IMR-90 (cell line): Measurements from ENCODE around the gene COL4A2. TPM values are rescaled to one million over a fixed set of nuclear protein-coding genes. Genes with fewer than 3 reads are reported as not detected.
A peak's percentile ranks its signal among the peaks of the same experiment; 100 is the strongest.

Source experiments
- ATAC-seq: fragments of 200-7000 bp; cut with Tn5 transposase; 2 replicates; pipeline ENCODE4 v1.9.1; 2020; ENCODE audit warnings: low read depth, mild to moderate bottlenecking, moderate library complexity
- BruUV-seq: library from RNA; stranded (reverse); fragments of 400-500 nt; replicated peaks from 2 replicates; lab custom pipeline; 2021; lab: Mats Ljungman, UMichigan
- CTCF ChIA-PET: fragments of 300-600 bp; formaldehyde crosslinking; extraction: SDS; loops from one replicate; lab custom pipeline; 2021; ENCODE audit warnings: antibody characterized with exemption; lab: Yijun Ruan, JAX
- POLR2A ChIA-PET: fragments of 300-600 bp; sonication (Branson Sonifier 250); formaldehyde crosslinking; loops from one replicate; lab custom pipeline; 2022; ENCODE audit warnings: antibody characterized with exemption; ENCODE audit not compliant: unreplicated experiment; lab: Charles Lee
- DNase-seq: peaks from one replicate; pipeline ENCODE4 v3.0.0; 2013
- H2AFZ ChIP-seq: replicated peaks from 2 replicates; pipeline ENCODE3; 2013; ENCODE audit warnings: low read length, mild to moderate bottlenecking; ENCODE audit not compliant: poor library complexity
- H2AK5ac ChIP-seq: 2 replicates; pipeline ENCODE4 v1.6.1; 2013; ENCODE audit warnings: low read depth, low read length, inconsistent platforms
- H2AK9ac ChIP-seq: replicated peaks from 2 replicates; pipeline ENCODE3; 2013; ENCODE audit warnings: mild to moderate bottlenecking, low read depth, low read length, moderate library complexity; ENCODE audit not compliant: poor library complexity
- H2BK120ac ChIP-seq: 2 replicates; pipeline ENCODE4 v1.6.1; 2013; ENCODE audit warnings: low read depth, low read length, inconsistent platforms
- H2BK15ac ChIP-seq: 3 replicates; pipeline ENCODE4 v1.6.1; 2013; ENCODE audit warnings: low read depth, low read length, inconsistent platforms
- H2BK20ac ChIP-seq: 2 replicates; pipeline ENCODE4 v1.6.1; 2013; ENCODE audit warnings: low read depth, mild to moderate bottlenecking, inconsistent platforms, low read length, moderate library complexity
- H2BK5ac ChIP-seq: 2 replicates; pipeline ENCODE4 v1.6.1; 2013; ENCODE audit warnings: mild to moderate bottlenecking, low read depth, low read length, inconsistent platforms; ENCODE audit not compliant: poor library complexity, severe bottlenecking
- H3K14ac ChIP-seq: replicated peaks from 2 replicates; pipeline ENCODE4 v1.6.1; 2013; ENCODE audit warnings: low read depth, low read length, inconsistent platforms
- H3K18ac ChIP-seq: 2 replicates; pipeline ENCODE4 v1.6.1; 2013; ENCODE audit warnings: low read depth, low read length, control low read depth
- H3K23ac ChIP-seq: 2 replicates; pipeline ENCODE4 v1.6.1; 2013; ENCODE audit warnings: low read depth, low read length, inconsistent platforms
- H3K27ac ChIP-seq: 2 replicates; pipeline ENCODE4 v1.5.1; 2013; ENCODE audit warnings: mild to moderate bottlenecking, control low read depth, low read length; ENCODE audit not compliant: insufficient read depth
- H3K27me3 ChIP-seq: 2 replicates; pipeline ENCODE4 v1.6.1; 2013; ENCODE audit warnings: low read length; ENCODE audit not compliant: control insufficient read depth, insufficient read depth
- H3K36me3 ChIP-seq: 2 replicates; pipeline ENCODE4 v1.6.1; 2013; ENCODE audit warnings: low read length, mixed read lengths; ENCODE audit not compliant: control insufficient read depth, insufficient read depth
- H3K4ac ChIP-seq: 2 replicates; pipeline ENCODE4 v1.6.1; 2013; ENCODE audit warnings: low read depth, low read length, inconsistent platforms
- H3K4me1 ChIP-seq: 2 replicates; pipeline ENCODE4 v1.6.1; 2013; ENCODE audit warnings: low read length, mixed read lengths; ENCODE audit not compliant: control insufficient read depth, insufficient read depth
- H3K4me2 ChIP-seq: 2 replicates; pipeline ENCODE4 v1.6.1; 2013; ENCODE audit warnings: low read depth, mild to moderate bottlenecking, control low read depth, low read length, moderate library complexity
- H3K4me3 ChIP-seq: 2 replicates; pipeline ENCODE4 v1.5.1; 2013; ENCODE audit warnings: low read depth, mild to moderate bottlenecking, control low read depth, low read length, moderate library complexity; ENCODE audit not compliant: insufficient read depth
- H3K56ac ChIP-seq: 2 replicates; pipeline ENCODE4 v1.6.1; 2013; ENCODE audit warnings: low read length, inconsistent platforms; ENCODE audit not compliant: insufficient read depth; ENCODE audit errors: extremely low read depth
- H3K79me1 ChIP-seq, 2 experiments: 2 replicates each; pipeline ENCODE4 v1.6.1; 2013; ENCODE audit warnings: low read length in 2 of 2, inconsistent platforms in 1 of 2, low read depth in 1 of 2
- H3K9ac ChIP-seq: 2 replicates; pipeline ENCODE4 v1.6.1; 2013; ENCODE audit warnings: low read depth, low read length, control low read depth
- H3K9me1 ChIP-seq: 2 replicates; pipeline ENCODE4 v1.6.1; 2013; ENCODE audit warnings: low read length, inconsistent platforms; ENCODE audit not compliant: insufficient read depth
- H3K9me3 ChIP-seq: 2 replicates; pipeline ENCODE4 v1.6.1; 2013; ENCODE audit warnings: low read length; ENCODE audit not compliant: control insufficient read depth, insufficient read depth
- H4K20me1 ChIP-seq: 2 replicates; pipeline ENCODE4 v1.6.1; 2013; ENCODE audit warnings: low read length, inconsistent platforms; ENCODE audit not compliant: insufficient read depth
- H4K5ac ChIP-seq: 2 replicates; pipeline ENCODE4 v1.6.1; 2013; ENCODE audit warnings: mild to moderate bottlenecking, low read depth, low read length, control low read depth
- H4K8ac ChIP-seq, 2 experiments: 2 replicates each; pipeline ENCODE4 v1.6.1; 2013; ENCODE audit warnings: low read depth in 2 of 2, low read length in 2 of 2, control low read depth in 1 of 2, inconsistent platforms in 1 of 2
- H4K91ac ChIP-seq: 2 replicates; pipeline ENCODE4 v1.6.1; 2013; ENCODE audit warnings: low read depth, low read length, inconsistent platforms; ENCODE audit not compliant: insufficient read depth
- BHLHE40 ChIP-seq: fragments of 150-350 bp; IDR thresholded peaks from 2 replicates; pipeline ENCODE4 v1.6.1; 2016; ENCODE audit warnings: mild to moderate bottlenecking, low read depth, low read length
- CEBPB ChIP-seq: IDR thresholded peaks from 2 replicates; pipeline ENCODE4 v1.6.1; 2012; ENCODE audit warnings: low read depth, low read length, improper control_type of control experiment
- CTCF ChIP-seq: conservative IDR thresholded peaks from 2 replicates; pipeline ENCODE4 v1.5.1; 2012; ENCODE audit warnings: mild to moderate bottlenecking, low read depth, low read length, improper control_type of control experiment
- ELK1 ChIP-seq: fragments of 150-350 bp; IDR thresholded peaks from 2 replicates; pipeline ENCODE4 v1.6.1; 2016; ENCODE audit warnings: low read depth, mild to moderate bottlenecking, low read length, moderate library complexity, borderline replicate concordance
- FOS ChIP-seq: fragments of 150-350 bp; IDR thresholded peaks from 2 replicates; pipeline ENCODE4 v1.6.1; 2016; ENCODE audit warnings: low read depth, low read length
- MXI1 ChIP-seq: IDR thresholded peaks from 2 replicates; pipeline ENCODE4 v1.6.1; 2012; ENCODE audit warnings: low read depth, mild to moderate bottlenecking, low read length, moderate library complexity, borderline replicate concordance
- POLR2A ChIP-seq: IDR thresholded peaks from 2 replicates; pipeline ENCODE4 v1.6.1; 2012; ENCODE audit warnings: mild to moderate bottlenecking, low read depth, low read length
- RFX5 ChIP-seq: IDR thresholded peaks from 2 replicates; pipeline ENCODE4 v1.8.0; 2012; ENCODE audit warnings: low read depth, mild to moderate bottlenecking, low read length, moderate library complexity
- SMC3 ChIP-seq: fragments of 150-350 bp; IDR thresholded peaks from 2 replicates; pipeline ENCODE4 v1.6.1; 2016; ENCODE audit warnings: low read depth, mild to moderate bottlenecking, antibody characterized with exemption, low read length, moderate library complexity
- USF2 ChIP-seq: fragments of 150-350 bp; IDR thresholded peaks from 2 replicates; pipeline ENCODE4 v1.6.1; 2017; ENCODE audit warnings: mild to moderate bottlenecking, antibody characterized with exemption, low read length, low read depth
- WGBS, 2 experiments: methylation state at CpG; one replicate each; pipeline versions ENCODE4 v1.1.5 to v1.1.7; 2013; ENCODE audit warnings: missing lambda C conversion rate in 2 of 2; ENCODE audit not compliant: insufficient read length in 1 of 2; ENCODE audit errors: extremely low coverage in 2 of 2; 5-methylcytosine and 5-hydroxymethylcytosine counted together
- dilution Hi-C: fragments of 300-500 bp; cut with HindIII; formaldehyde crosslinking; loops from one replicate; pipeline ENCODE4 v1.14.3; 2018; ENCODE audit warnings: low sequenced_read_pairs; ENCODE audit not compliant: unreplicated experiment
- in situ Hi-C: fragments of 300-500 bp; cut with MboI; formaldehyde crosslinking; loops from 3 replicates; pipeline ENCODE4 v1.14.3; 2019; ENCODE audit warnings: low sequenced_read_pairs, inconsistent platforms, mixed read lengths
- intact Hi-C: fragments of 100-400 bp; cut with micrococcal nuclease; formaldehyde crosslinking; loops from 2 replicates; pipeline ENCODE4 v1.10.0; 2022
- polyA plus RNA-seq, 3 experiments: library from polyadenylated mRNA; depleted of rRNA; stranded (reverse); fragments of >200 nt; gene quantifications; 2 replicates each; pipeline ENCODE4 v1.2.3, GENCODE V29; 2012; ENCODE audit warnings: low replicate concordance in 1 of 3
- total RNA-seq: library from RNA; depleted of rRNA; stranded (reverse); fragments of >200 nt; gene quantifications from 2 replicates; pipeline ENCODE4 v1.2.3, GENCODE V29; 2012

The COL4A2 gene
- total and polyA plus RNA-seq, 2 of the 4 experiments (the other 2 are of a cell fraction), result 90.7 to 457 TPM

DNA sequence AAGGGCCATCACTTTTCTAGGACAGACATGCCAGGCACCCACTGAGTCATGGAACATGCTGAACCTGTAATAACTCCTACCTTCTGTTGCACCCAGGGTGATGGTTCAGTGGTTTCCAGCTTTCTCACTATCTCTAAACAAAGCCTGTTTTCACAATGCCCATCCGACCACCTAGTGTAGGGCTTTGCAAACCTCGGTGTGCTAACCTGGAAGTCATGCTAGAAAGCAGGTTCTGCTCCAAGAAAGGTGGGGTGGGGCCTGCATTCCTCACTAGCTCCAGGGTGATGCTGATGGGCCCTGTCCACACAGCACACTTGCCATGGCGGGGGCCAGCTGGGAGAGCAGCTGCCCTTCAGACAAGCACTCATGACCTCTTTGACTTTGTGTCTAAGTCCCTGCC lies 43.4 kb downstream of the COL4A2 start:
- H3K14ac ChIP-seq, result peak overlapping the region; percentile 25; the same call in 1 of the 2 replicates
- TF ChIP-seq POLR2A, result no peak
- TF ChIP-seq CEBPB, result no peak
- no peak for TF ChIP-seq MXI1
- no peak for TF ChIP-seq FOS
- TF ChIP-seq CTCF, result no peak
- no peak for TF ChIP-seq ELK1
- no peak for TF ChIP-seq USF2
- no peak for TF ChIP-seq RFX5
- no peak for TF ChIP-seq SMC3
- TF ChIP-seq BHLHE40, result no peak
- ChIA-PET CTCF (interaction anchor here (1.3 kb wide), 1 partner anchor 103 kb away, joined by 3 read pairs; no protein-coding TSS in a partner anchor), POLR2A (no interaction called here)
- no peak overlapping the region for H3K4me2 ChIP-seq
- peaks cover 20% of the 10 kb centered on the region for H3K36me3 ChIP-seq
- H3K4me3 ChIP-seq, result no peak overlapping the region
- peak overlapping the region; percentile 64 for H2BK5ac ChIP-seq
- no peak overlapping the region for H3K9ac ChIP-seq
- no peak for ATAC-seq
- no TSS peak for BruUV-seq
- no peak overlapping the region for H2BK15ac ChIP-seq
- dilution Hi-C loops, result no loop called here
- no peak overlapping the region for H3K18ac ChIP-seq
- peaks cover 38 to 92% of the 10 kb centered on the region in 2 experiments for H3K79me1 ChIP-seq
- WGBS, 2 experiments, result 100% methylated on average over 2 of the region's 3 CpGs; no CpG with 5 or more reads in 1 of the 2 experiments
- H3K9me1 ChIP-seq, result peaks cover 54% of the 10 kb centered on the region
- H3K23ac ChIP-seq, result no peak overlapping the region
- no peak overlapping the region; the same call in 1 of the 2 replicates for H3K4ac ChIP-seq
- no peak for DNase-seq
- peak overlapping the region; percentile 28; the same call in 1 of the 2 replicates for H2AK5ac ChIP-seq
- 0 out of 2 replicates have a peak overlapping the region, but pooled peaks have one; percentile 22 for H2BK20ac ChIP-seq
- H3K27me3 ChIP-seq, result no peaks in the 10 kb centered on the region
- peak overlapping the region; percentile 15 for H4K5ac ChIP-seq
- no peak overlapping the region for H3K27ac ChIP-seq
- H2AFZ ChIP-seq, result no peak overlapping the region
- peaks cover 56% of the 10 kb centered on the region for H4K20me1 ChIP-seq
- peak overlapping the region; percentile 44; the same call in 1 of the 2 replicates for H4K91ac ChIP-seq
- H2BK120ac ChIP-seq, result no peak overlapping the region
- intact Hi-C loops, result no loop called here
- peaks cover 25% of the 10 kb centered on the region for H3K4me1 ChIP-seq
- in situ Hi-C loops, result no loop called here
- no peak overlapping the region for H3K56ac ChIP-seq
- no peak overlapping the region for H2AK9ac ChIP-seq
- 0 out of 4 replicates have a peak overlapping the region, but pooled peaks of 1 of the 2 experiments have one; percentile 6 for H4K8ac ChIP-seq
- H3K9me3 ChIP-seq, result no peaks in the 10 kb centered on the region
